Measurements from ENCODE around the gene TMEM132C. TPM values are rescaled to one million over a fixed set of nuclear protein-coding genes. Genes with fewer than 3 reads are reported as not detected.

The TMEM132C gene
- total and polyA plus RNA-seq, 2 donors (not counting 3 experiments of a cell fraction or from before 2014, with no cell fraction given): not detected

GRCh38 chr12:128467882-128468281 is 200.9 kb downstream of the TMEM132C start:
- TF ChIP-seq POLR2A (IDR thresholded peaks at IDR 0.05; ENCODE audit: low read depth, low read length) (no peak), POLR2AphosphoS5 (IDR thresholded peaks at IDR 0.05; ENCODE audit: insufficient read depth, low read depth, low read length) (no peak), MAX (IDR thresholded peaks at IDR 0.05; ENCODE audit: insufficient read depth, insufficient read length) (no peak)
- Histone ChIP-seq H3K4me3 (replicated peaks in 1 of 3; ENCODE audit: insufficient read depth in 1 of 3, low read depth in 1 of 3, low read length in 3 of 3) (no peak overlapping the region), H3K9me3 (replicated peaks; ENCODE audit: control insufficient read depth, insufficient read depth, low read length) (peaks cover 10% of the 10 kb centered on the region), H3K9ac (replicated peaks; ENCODE audit: extremely low read depth, insufficient read depth, low read length) (no peak overlapping the region), H2AFZ (ENCODE audit: low read depth, low read length) (no peak overlapping the region), H3K4me1 (ENCODE audit: control insufficient read depth, extremely low read depth, insufficient read depth, low read length) (no peaks in the 10 kb centered on the region), H3K9me1 (replicated peaks; ENCODE audit: control insufficient read depth, extremely low read depth, insufficient read depth, low read length) (no peaks in the 10 kb centered on the region), H3K27me3 (ENCODE audit: control insufficient read depth in 2 of 2, insufficient read depth in 2 of 2, low read length in 2 of 2) (no peaks in the 10 kb centered on the region), H3K4me2 (ENCODE audit: insufficient read depth, low read length) (no peak overlapping the region), H3K36me3 (ENCODE audit: control insufficient read depth in 2 of 2, extremely low read depth in 1 of 2, insufficient read depth in 2 of 2, low read length in 2 of 2) (no peaks in the 10 kb centered on the region), H3K27ac (ENCODE audit: insufficient read depth, low read depth, low read length) (no peak overlapping the region), H4K20me1 (replicated peaks; ENCODE audit: control insufficient read depth, extremely low read depth, insufficient read depth, low read length) (no peaks in the 10 kb centered on the region), H3K79me2 (ENCODE audit: control insufficient read depth, insufficient read depth, low read length) (no peaks in the 10 kb centered on the region)
- intact Hi-C loops (cut with micrococcal nuclease): no loop called here
- no TSS peak for BruUV-seq (replicated peaks)
- FAIRE-seq (no peak), DNase-seq (ENCODE audit: low read depth, low spot score) (no peak)
- POLR2A ChIA-PET: no interaction called here
- CTCF ChIA-PET: no interaction called here
- dilution Hi-C loops (cut with MboI; ENCODE audit: extremely low pct_ligation_motif_present, low sequenced_read_pairs): no loop called here

- H3K4me1 ChIP-seq (ENCODE audit: control insufficient read depth, extremely low read depth, insufficient read depth, low read length): no peaks in the 10 kb centered on the region
- no peak overlapping the region for H3K9ac ChIP-seq (replicated peaks; ENCODE audit: extremely low read depth, insufficient read depth, low read length)
- no peak overlapping the region for H2AFZ ChIP-seq (ENCODE audit: low read depth, low read length)
- H3K9me1 ChIP-seq (replicated peaks; ENCODE audit: control insufficient read depth, extremely low read depth, insufficient read depth, low read length): no peaks in the 10 kb centered on the region
- no peak for DNase-seq (ENCODE audit: low read depth, low spot score)
- H4K20me1 ChIP-seq (replicated peaks; ENCODE audit: control insufficient read depth, extremely low read depth, insufficient read depth, low read length): no peaks in the 10 kb centered on the region
- no peaks in the 10 kb centered on the region for H3K36me3 ChIP-seq (ENCODE audit: control insufficient read depth in 2 of 2, extremely low read depth in 1 of 2, insufficient read depth in 2 of 2, low read length in 2 of 2)
- H3K27ac ChIP-seq (ENCODE audit: insufficient read depth, low read depth, low read length): no peak overlapping the region
- intact Hi-C loops (cut with micrococcal nuclease): no loop called here
- POLR2A ChIA-PET: no interaction called here
- no peak overlapping the region for H3K4me2 ChIP-seq (ENCODE audit: insufficient read depth, low read length)
- no peaks in the 10 kb centered on the region for H3K27me3 ChIP-seq (ENCODE audit: control insufficient read depth in 2 of 2, insufficient read depth in 2 of 2, low read length in 2 of 2)
- no peaks in the 10 kb centered on the region for H3K79me2 ChIP-seq (ENCODE audit: control insufficient read depth, insufficient read depth, low read length)
- no peak for FAIRE-seq
- TF ChIP-seq GATA2 (IDR thresholded peaks at IDR 0.05; ENCODE audit: insufficient read depth, insufficient read length, low read depth, low read length): no peak
- TF ChIP-seq EZH2 (IDR thresholded peaks at IDR 0.05; ENCODE audit: borderline replicate concordance, low read depth, low read length, severe bottlenecking): no peak
- no peak for TF ChIP-seq CTCF (IDR thresholded peaks at IDR 0.05; ENCODE audit: extremely low read depth in 1 of 2, insufficient read depth in 1 of 2, low read depth in 1 of 2, low read length in 2 of 2)
- no peak for TF ChIP-seq MYC (IDR thresholded peaks at IDR 0.05; ENCODE audit: low read depth, low read length)
- no peak for TF ChIP-seq POLR2A (IDR thresholded peaks at IDR 0.05; ENCODE audit: low read depth, low read length)
- no TSS peak for BruUV-seq (replicated peaks)
- dilution Hi-C loops (cut with MboI; ENCODE audit: extremely low pct_ligation_motif_present, low sequenced_read_pairs): no loop called here
- CTCF ChIA-PET: no interaction called here
- peaks cover 10% of the 10 kb centered on the region for H3K9me3 ChIP-seq (replicated peaks; ENCODE audit: control insufficient read depth, insufficient read depth, low read length)
- H3K4me3 ChIP-seq (replicated peaks in 1 of 3; ENCODE audit: insufficient read depth in 1 of 3, low read depth in 1 of 3, low read length in 3 of 3): no peak overlapping the region
Observed at GRCh38 chr12:128468926-128469325, 202.0 kb downstream of the TMEM132C start.

Measured in endothelial cell of umbilical vein (primary cell).